Esophagus (tissue), 2 donors: ENCODE data around the gene NCAM1. TPM values are rescaled to one million over a fixed set of nuclear protein-coding genes. Genes with fewer than 3 reads are reported as not detected.

Experiments
- H3K27ac ChIP-seq, 2 donors: one replicate each; pipeline ENCODE4 v1.5.1; 2013; ENCODE audit warnings: low read depth in 2 of 2, mild to moderate bottlenecking in 2 of 2, inconsistent platforms in 1 of 2, low read length in 1 of 2, moderate library complexity in 1 of 2
- H3K27me3 ChIP-seq, 2 donors: one replicate each; pipeline ENCODE4 v1.6.1; 2013; ENCODE audit warnings: low read length in 2 of 2, control low read depth in 1 of 2, mild to moderate bottlenecking in 1 of 2; ENCODE audit not compliant: insufficient read depth in 2 of 2, control insufficient read depth in 1 of 2
- H3K36me3 ChIP-seq, 2 donors: one replicate each; pipeline ENCODE4 v1.6.1; 2013; ENCODE audit warnings: low read length in 1 of 2; ENCODE audit not compliant: control insufficient read depth in 2 of 2, insufficient read depth in 2 of 2
- H3K4me1 ChIP-seq, 2 donors: one replicate each; pipeline ENCODE4 v1.6.1; 2013; ENCODE audit warnings: low read length in 1 of 2; ENCODE audit not compliant: control insufficient read depth in 2 of 2, insufficient read depth in 2 of 2
- H3K4me3 ChIP-seq, 2 donors: one replicate each; pipeline ENCODE4 v1.5.1; 2013; ENCODE audit warnings: low read length in 2 of 2, mild to moderate bottlenecking in 2 of 2, low read depth in 1 of 2, moderate library complexity in 1 of 2
- H3K9me3 ChIP-seq, 2 donors: one replicate each; pipeline ENCODE4 v1.6.1; 2013; ENCODE audit warnings: mild to moderate bottlenecking in 2 of 2, low read depth in 1 of 2, low read length in 1 of 2, moderate library complexity in 1 of 2; ENCODE audit not compliant: control insufficient read depth in 2 of 2, insufficient read depth in 1 of 2
- WGBS, 2 donors: extraction: QIAGEN DNeasy Blood & Tissue Kit; methylation state at CpG; one replicate each; pipeline ENCODE4 v1.1.7; 2013; 5-methylcytosine and 5-hydroxymethylcytosine counted together
- polyA plus RNA-seq, 2 donors: library from polyadenylated mRNA; stranded (reverse); fragments of 200-250 nt; gene quantifications; one replicate each; pipeline ENCODE4 v1.2.3, GENCODE V29; 2013
- donor health status: healthy with polysubstance abuse.
- donor health status: Bipolar disorder and iron deficiency.

NCAM1 gene
- polyA plus RNA-seq, 2 donors, result 1.7 to 2.2 TPM

GRCh38 chr11:113112307-113112706 is 151.1 kb downstream of the NCAM1 start:
- Histone ChIP-seq H3K36me3 (no peaks in the 10 kb centered on the region), H3K27me3 (no peaks in the 10 kb centered on the region), H3K27ac (no peak overlapping the region), H3K4me1 (no peaks in the 10 kb centered on the region), H3K4me3 (no peak overlapping the region), H3K9me3 (no peaks in the 10 kb centered on the region)
- WGBS, 2 donors, result 57 to 70% methylated on average over 3 of the region's 3 CpGs

GRCh38 chr11:113113801-113114704 is 152.8 kb downstream of the NCAM1 start:
- H3K4me3 ChIP-seq, result no peak overlapping the region
- no peaks in the 10 kb centered on the region for H3K27me3 ChIP-seq
- H3K4me1 ChIP-seq, result no peaks in the 10 kb centered on the region
- no peaks in the 10 kb centered on the region for H3K36me3 ChIP-seq
- WGBS, 2 donors, result 54 to 62% methylated on average over 5 of the region's 5 CpGs
- no peak overlapping the region for H3K27ac ChIP-seq
- no peaks in the 10 kb centered on the region for H3K9me3 ChIP-seq

GRCh38 chr11:113114705-113115027 is 153.4 kb downstream of the NCAM1 start:
- Histone ChIP-seq H3K36me3 (no peaks in the 10 kb centered on the region), H3K27me3 (no peaks in the 10 kb centered on the region), H3K9me3 (no peaks in the 10 kb centered on the region), H3K4me1 (no peaks in the 10 kb centered on the region), H3K27ac (no peak overlapping the region), H3K4me3 (no peak overlapping the region)
- WGBS, 2 donors, result 65 to 69% methylated on average over 3 of the region's 3 CpGs

- Histone ChIP-seq H3K27me3 (no peaks in the 10 kb centered on the region), H3K9me3 (no peaks in the 10 kb centered on the region), H3K4me1 (no peaks in the 10 kb centered on the region), H3K27ac (no peak overlapping the region), H3K4me3 (no peak overlapping the region), H3K36me3 (no peaks in the 10 kb centered on the region)
- 78 to 87% methylated on average over 1 of the region's 1 CpG for WGBS, 2 donors
These were observed 156.9 kb downstream of the NCAM1 start for GRCh38 chr11:113118104-113118503.

- Histone ChIP-seq H3K9me3 (no peaks in the 10 kb centered on the region), H3K27ac (no peak overlapping the region), H3K4me1 (no peaks in the 10 kb centered on the region), H3K36me3 (no peaks in the 10 kb centered on the region), H3K4me3 (no peak overlapping the region), H3K27me3 (no peaks in the 10 kb centered on the region)
- WGBS, 2 donors, result 71 to 73% methylated on average over 3 of the region's 3 CpGs
These were observed 157.9 kb downstream of the NCAM1 start for GRCh38 chr11:113119074-113119473.

- no peaks in the 10 kb centered on the region for H3K36me3 ChIP-seq
- H3K27ac ChIP-seq, result no peak overlapping the region
- WGBS, 2 donors, result 82 to 84% methylated on average over 4 of the region's 4 CpGs
- H3K9me3 ChIP-seq, result no peaks in the 10 kb centered on the region
- H3K27me3 ChIP-seq, result no peaks in the 10 kb centered on the region
- no peaks in the 10 kb centered on the region for H3K4me1 ChIP-seq
- no peak overlapping the region for H3K4me3 ChIP-seq
These were observed 158.9 kb downstream of the NCAM1 start for GRCh38 chr11:113119966-113120736.

GRCh38 chr11:113121746-113122145 is 160.5 kb downstream of the NCAM1 start:
- H3K4me1 ChIP-seq, result no peaks in the 10 kb centered on the region
- no peak overlapping the region for H3K4me3 ChIP-seq
- no peak overlapping the region for H3K27ac ChIP-seq
- no peaks in the 10 kb centered on the region for H3K36me3 ChIP-seq
- H3K27me3 ChIP-seq, result no peaks in the 10 kb centered on the region
- H3K9me3 ChIP-seq, result no peaks in the 10 kb centered on the region
- 20 to 60% methylated on average over 1 of the region's 1 CpG for WGBS, 2 donors

- H3K4me3 ChIP-seq, result no peak overlapping the region
- H3K36me3 ChIP-seq, result no peaks in the 10 kb centered on the region
- H3K4me1 ChIP-seq, result no peaks in the 10 kb centered on the region
- WGBS, 2 donors, result 79 to 80% methylated on average over 3 of the region's 3 CpGs
- no peak overlapping the region for H3K27ac ChIP-seq
- H3K27me3 ChIP-seq, result no peaks in the 10 kb centered on the region
- H3K9me3 ChIP-seq, result no peaks in the 10 kb centered on the region
These were observed 162.8 kb downstream of the NCAM1 start for GRCh38 chr11:113124006-113124405.

- 86 to 90% methylated on average over 8 of the region's 8 CpGs for WGBS, 2 donors
- H3K27me3 ChIP-seq, result no peaks in the 10 kb centered on the region
- H3K27ac ChIP-seq, result no peak overlapping the region
- H3K4me3 ChIP-seq, result no peak overlapping the region
- H3K9me3 ChIP-seq, result no peaks in the 10 kb centered on the region
- no peaks in the 10 kb centered on the region for H3K36me3 ChIP-seq
- no peaks in the 10 kb centered on the region for H3K4me1 ChIP-seq
These were observed 163.4 kb downstream of the NCAM1 start for GRCh38 chr11:113124578-113124977.
